GM21723 (cell line): Measurements from ENCODE around the gene NDUFC2.
"Not testable (repeated sequence)": the region's sequence is repeated elsewhere in the genome, so short reads cannot be mapped to it uniquely, and the experiment has no call there.

Experiments used
- ATAC-seq: cut with Tn5 transposase; IDR thresholded peaks from one replicate; pipeline ENCODE4 v1.9.1; 2021; ENCODE audit warnings: mild to moderate bottlenecking, moderate library complexity; ENCODE audit not compliant: unreplicated experiment

Gene NDUFC2

GRCh38 chr11:78056093-78056492 is 23.6 kb downstream of the NDUFC2 start:
- no peak for ATAC-seq

- ATAC-seq = no peak
These were observed 24.7 kb downstream of the NDUFC2 start for GRCh38 chr11:78054971-78055370.

- no peak for ATAC-seq
These were observed 28.5 kb downstream of the NDUFC2 start for GRCh38 chr11:78050964-78051831.

GRCh38 chr11:78049348-78049747 is 30.3 kb downstream of the NDUFC2 start:
- no peak for ATAC-seq

- ATAC-seq = no peak
These were observed 31.1 kb downstream of the NDUFC2 start for GRCh38 chr11:78048561-78048960.

- ATAC-seq = no peak
These were observed 33.2 kb downstream of the NDUFC2 start for GRCh38 chr11:78046486-78046854.

GRCh38 chr11:78045851-78046485 is 33.7 kb downstream of the NDUFC2 start:
- ATAC-seq = peak; percentile 52

GRCh38 chr11:78044706-78045105 is 35.0 kb downstream of the NDUFC2 start:
- no peak for ATAC-seq

- no peak for ATAC-seq
These were observed 37.7 kb downstream of the NDUFC2 start for GRCh38 chr11:78041843-78042440.

GRCh38 chr11:78041380-78041719 is 38.3 kb downstream of the NDUFC2 start:
- ATAC-seq = not testable (repeated sequence)

GRCh38 chr11:78040691-78041379 is 38.8 kb downstream of the NDUFC2 start:
- ATAC-seq = no peak

- peak; percentile 70 for ATAC-seq
These were observed 39.6 kb downstream of the NDUFC2 start for GRCh38 chr11:78039919-78040671.

- ATAC-seq = peak; percentile 23
These were observed 40.2 kb downstream of the NDUFC2 start for GRCh38 chr11:78039391-78039918.

- no peak for ATAC-seq
These were observed 40.9 kb downstream of the NDUFC2 start for GRCh38 chr11:78038697-78039313.

GRCh38 chr11:78037825-78038620 is 41.6 kb downstream of the NDUFC2 start:
- ATAC-seq = no peak

- no peak for ATAC-seq
These were observed 42.6 kb downstream of the NDUFC2 start for GRCh38 chr11:78037056-78037455.

GRCh38 chr11:78036313-78036712 is 43.3 kb downstream of the NDUFC2 start:
- ATAC-seq = no peak

GRCh38 chr11:78034623-78035022 is 45.0 kb downstream of the NDUFC2 start:
- no peak for ATAC-seq

- ATAC-seq = no peak
These were observed 46.6 kb downstream of the NDUFC2 start for GRCh38 chr11:78033040-78033439.
